Loucy (cell line): ENCODE results near the gene BBIP1.

Source experiments
- H2AFZ ChIP-seq: fragments of 200-600 bp; sonication (generic); 2 replicates; pipeline ENCODE4 v1.6.0; 2016; ENCODE audit warnings: antibody characterized with exemption, mild to moderate bottlenecking, low read length, moderate library complexity
- H3F3A ChIP-seq: fragments of 200-600 bp; 2 replicates; pipeline ENCODE4 v1.6.0; 2016; ENCODE audit warnings: antibody characterized with exemption, low read depth, mild to moderate bottlenecking
- H3K27me3 ChIP-seq: fragments of 200-600 bp; sonication (generic); 2 replicates; pipeline ENCODE4 v1.6.1; 2014; ENCODE audit warnings: low read length, mild to moderate bottlenecking; ENCODE audit not compliant: insufficient read depth, poor library complexity, severe bottlenecking
- H3K36me3 ChIP-seq: fragments of 200-600 bp; sonication (generic); 2 replicates; pipeline ENCODE4 v1.6.1; 2016; ENCODE audit warnings: low read length; ENCODE audit not compliant: insufficient read depth
- H3K4me1 ChIP-seq: fragments of 200-600 bp; sonication (generic); 2 replicates; pipeline ENCODE4 v1.5.1; 2014; ENCODE audit warnings: low read length, mild to moderate bottlenecking; ENCODE audit not compliant: insufficient read depth, poor library complexity, severe bottlenecking
- H3K4me2 ChIP-seq: fragments of 200-600 bp; sonication (generic); 2 replicates; pipeline ENCODE4 v1.6.0; 2014; ENCODE audit warnings: antibody characterized with exemption, low read length, low read depth, mild to moderate bottlenecking; ENCODE audit not compliant: poor library complexity, severe bottlenecking
- H3K4me3 ChIP-seq: fragments of 200-600 bp; sonication (generic); 2 replicates; pipeline ENCODE4 v1.5.1; 2014; ENCODE audit warnings: low read length, mild to moderate bottlenecking, mixed read lengths; ENCODE audit not compliant: poor library complexity, severe bottlenecking
- H3K79me2 ChIP-seq: fragments of 200-600 bp; sonication (generic); 2 replicates; pipeline ENCODE4 v1.6.1; 2014; ENCODE audit warnings: low read length; ENCODE audit not compliant: insufficient read depth
- H3K9ac ChIP-seq: fragments of 200-600 bp; sonication (generic); 2 replicates; pipeline ENCODE4 v1.6.0; 2014; ENCODE audit warnings: mild to moderate bottlenecking, low read depth, low read length, moderate library complexity; ENCODE audit not compliant: poor library complexity, severe bottlenecking
- H3K9me2 ChIP-seq: fragments of 200-600 bp; sonication (generic); replicated peaks from 2 replicates; pipeline ENCODE4 v1.6.1; 2016; ENCODE audit warnings: low read depth, low read length, mixed read lengths
- H3K9me3 ChIP-seq: fragments of 200-600 bp; sonication (generic); 2 replicates; pipeline ENCODE4 v1.6.1; 2014; ENCODE audit warnings: mild to moderate bottlenecking, antibody characterized with exemption, low read length, low read depth; ENCODE audit not compliant: insufficient read depth
- H4K20me1 ChIP-seq: fragments of 200-600 bp; sonication (generic); 2 replicates; pipeline ENCODE4 v1.6.0; 2014; ENCODE audit warnings: antibody characterized with exemption, low read length, mild to moderate bottlenecking; ENCODE audit not compliant: insufficient read depth, poor library complexity, severe bottlenecking
- CTCF ChIP-seq: fragments of 200-600 bp; sonication (generic); conservative IDR thresholded peaks from 2 replicates; pipeline ENCODE4 v1.5.1; 2014; ENCODE audit warnings: mild to moderate bottlenecking, antibody characterized with exemption, low read length
- EZH2phosphoT487 ChIP-seq: fragments of 200-600 bp; IDR thresholded peaks from 2 replicates; pipeline ENCODE4 v1.6.1; 2018; ENCODE audit warnings: antibody characterized with exemption, mild to moderate bottlenecking, moderate library complexity, borderline replicate concordance

BBIP1 gene

GRCh38 chr10:110881247-110881646 lies 37.7 kb downstream of the BBIP1 start:
- Histone ChIP-seq H3K4me2 (peak overlapping the region; percentile 59), H3K4me3 (peak overlapping the region; percentile 13)
- no peak for TF ChIP-seq EZH2phosphoT487
- no peak for TF ChIP-seq CTCF

GRCh38 chr10:110880012-110880411 lies 39.0 kb downstream of the BBIP1 start:
- Histone ChIP-seq H3K36me3 (peaks cover 41% of the 10 kb centered on the region), H3K4me2 (peak overlapping the region; percentile 41), H3K4me3 (peak overlapping the region; percentile 13), H3F3A (no peaks in the 10 kb centered on the region), H3K79me2 (peaks cover 94% of the 10 kb centered on the region), H3K27me3 (no peaks in the 10 kb centered on the region), H3K9ac (no peak overlapping the region), H2AFZ (no peak overlapping the region), H3K9me3 (no peaks in the 10 kb centered on the region), H3K9me2 (no peaks in the 10 kb centered on the region), H3K4me1 (peaks cover 69% of the 10 kb centered on the region), H4K20me1 (peaks cover 78% of the 10 kb centered on the region)
- TF ChIP-seq EZH2phosphoT487 (no peak), CTCF (no peak)

More at GRCh38 chr10:110881247-110881646, 37.7 kb downstream of the BBIP1 start:
- Histone ChIP-seq H3K9me3 (no peaks in the 10 kb centered on the region), H2AFZ (no peak overlapping the region), H3K79me2 (peaks cover 86% of the 10 kb centered on the region), H3K36me3 (peaks cover 52% of the 10 kb centered on the region), H3K9me2 (no peaks in the 10 kb centered on the region), H3F3A (no peaks in the 10 kb centered on the region), H3K4me1 (peaks cover 61% of the 10 kb centered on the region), H3K9ac (peak overlapping the region; percentile 8), H4K20me1 (peaks cover 72% of the 10 kb centered on the region), H3K27me3 (no peaks in the 10 kb centered on the region)

- H3K4me1 ChIP-seq = peaks cover 65% of the 10 kb centered on the region
Measured at GRCh38 chr10:110876788-110877187, 42.2 kb downstream of the BBIP1 start.

More at GRCh38 chr10:110876788-110877187, 42.2 kb downstream of the BBIP1 start:
- Histone ChIP-seq H3K27me3 (no peaks in the 10 kb centered on the region), H3K4me2 (peak overlapping the region; percentile 99), H3K9me3 (no peaks in the 10 kb centered on the region), H3K9me2 (no peaks in the 10 kb centered on the region), H3K36me3 (peaks cover 22% of the 10 kb centered on the region; the same call in 1 of the 2 replicates), H3F3A (peaks cover 3% of the 10 kb centered on the region; the same call in 1 of the 2 replicates), H2AFZ (no peak overlapping the region), H3K4me3 (peak overlapping the region; percentile 93), H3K9ac (peak overlapping the region; percentile 29), H4K20me1 (peaks cover 73% of the 10 kb centered on the region), H3K79me2 (peaks cover 96% of the 10 kb centered on the region)
- TF ChIP-seq EZH2phosphoT487 = no peak
- no peak for TF ChIP-seq CTCF
